Activated CD8-positive, alpha-beta T cell treated with anti-CD3 and anti-CD28 coated beads, Interleukin-2, amount 10 ng/mL, durations not matched to agents 7 days and 5 days (primary cell): ENCODE measurements around the gene SUCNR1. TPM values are rescaled to one million over a fixed set of nuclear protein-coding genes. Genes with fewer than 3 reads are reported as not detected.

ENCODE experiments used
- ATAC-seq: fragments of 150-1000 bp; cut with Tn5 transposase; one replicate; pipeline ENCODE4 v1.10.0; 2021; ENCODE audit warnings: moderate library complexity
- CTCF ChIA-PET: fragments of 350-600 bp; sonication (Branson Sonifier 250); formaldehyde crosslinking; loops from one replicate; lab custom pipeline; 2021; ENCODE audit warnings: antibody characterized with exemption; lab: Charles Lee
- POLR2A ChIA-PET: fragments of 350-600 bp; sonication (Branson Sonifier 250); formaldehyde crosslinking; loops from one replicate; lab custom pipeline; 2021; ENCODE audit warnings: antibody characterized with exemption; lab: Charles Lee
- DNase-seq: peaks from one replicate; pipeline ENCODE4 v3.0.0-alpha.2; 2020
- H3K27ac Mint-ChIP-seq: one replicate; pipeline ENCODE4 v1.8.0; 2021; ENCODE audit warnings: mild to moderate bottlenecking, mixed read lengths
- H3K27me3 Mint-ChIP-seq: one replicate; pipeline ENCODE4 v1.8.0; 2021; ENCODE audit warnings: low read depth, mixed read lengths
- H3K36me3 Mint-ChIP-seq: one replicate; pipeline ENCODE4 v1.8.0; 2021; ENCODE audit warnings: low read depth, mixed read lengths
- H3K4me1 Mint-ChIP-seq: one replicate; pipeline ENCODE4 v1.8.0; 2021; ENCODE audit warnings: low read depth, mixed read lengths
- H3K4me3 Mint-ChIP-seq: one replicate; pipeline ENCODE4 v1.8.0; 2021; ENCODE audit warnings: mild to moderate bottlenecking, mixed read lengths
- H3K9me3 Mint-ChIP-seq: one replicate; pipeline ENCODE4 v1.8.0; 2022; ENCODE audit warnings: mixed read lengths; ENCODE audit not compliant: insufficient read depth
- total RNA-seq, 2 experiments: library from RNA; stranded (reverse); gene quantifications; one replicate each; pipeline ENCODE4 v1.2.3, GENCODE V29; 2021

Gene SUCNR1
- total RNA-seq, 2 experiments from 2014 or later: not detected

- H3K27me3 Mint-ChIP-seq: peaks cover 9% of the 10 kb centered on the region
- peaks cover 18% of the 10 kb centered on the region for H3K4me1 Mint-ChIP-seq
- ATAC-seq (no peak), DNase-seq (no peak)
- CTCF ChIA-PET: no interaction called here
- H3K4me3 Mint-ChIP-seq: no peak overlapping the region
- H3K36me3 Mint-ChIP-seq: no peaks in the 10 kb centered on the region
- no peaks in the 10 kb centered on the region for H3K9me3 Mint-ChIP-seq
- no peak overlapping the region for H3K27ac Mint-ChIP-seq
- POLR2A ChIA-PET: no interaction called here
Observed at GRCh38 chr3:151906751-151907150, 33.3 kb downstream of the SUCNR1 start.

- ATAC-seq (no peak), DNase-seq (no peak)
- no peak overlapping the region for H3K27ac Mint-ChIP-seq
- no peaks in the 10 kb centered on the region for H3K36me3 Mint-ChIP-seq
- CTCF ChIA-PET: no interaction called here
- H3K9me3 Mint-ChIP-seq: no peaks in the 10 kb centered on the region
- no peak overlapping the region for H3K4me3 Mint-ChIP-seq
- peaks cover 4% of the 10 kb centered on the region for H3K4me1 Mint-ChIP-seq
- peaks cover 7% of the 10 kb centered on the region for H3K27me3 Mint-ChIP-seq
- POLR2A ChIA-PET: no interaction called here
Observed at GRCh38 chr3:151908399-151908798, 35.0 kb downstream of the SUCNR1 start.

DNA sequence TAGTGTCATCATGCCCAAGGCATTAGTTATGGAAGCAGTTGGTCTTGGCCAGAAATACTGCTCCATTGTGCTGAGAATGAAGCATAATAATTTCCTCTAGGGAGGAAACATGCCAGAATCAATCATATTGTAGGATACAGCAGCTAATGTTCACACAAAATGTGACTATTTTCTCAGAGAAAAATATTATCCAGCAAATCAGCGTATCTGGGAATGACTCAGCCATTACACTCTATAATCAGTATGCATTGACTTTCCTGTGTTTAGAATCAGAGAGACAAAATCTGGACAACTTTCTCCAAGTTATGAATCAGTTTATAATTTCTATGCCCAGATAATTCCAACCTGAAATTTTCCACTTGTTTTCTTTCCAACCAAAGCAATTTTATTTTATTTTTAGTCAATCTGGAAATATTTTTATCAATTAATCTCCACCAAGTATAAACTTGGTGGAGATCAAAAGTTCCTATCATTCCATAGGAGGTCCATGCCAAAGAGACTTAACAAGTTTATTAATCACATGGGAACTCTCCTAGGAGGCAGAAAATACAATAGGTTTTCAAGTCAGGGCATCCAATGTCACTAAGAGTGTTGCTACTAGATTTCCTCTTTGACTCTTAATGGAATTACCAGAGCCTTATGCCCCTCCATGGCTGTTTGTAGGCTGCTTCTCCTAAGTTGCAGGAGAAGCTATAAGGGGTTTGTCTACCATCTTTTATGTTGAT is 36.4 kb downstream of the SUCNR1 start:
- CTCF ChIA-PET: no interaction called here
- POLR2A ChIA-PET: no interaction called here
- no peak overlapping the region for H3K27ac Mint-ChIP-seq
- peaks cover 9% of the 10 kb centered on the region for H3K27me3 Mint-ChIP-seq
- ATAC-seq (no peak), DNase-seq (no peak)
- H3K4me1 Mint-ChIP-seq: no peaks in the 10 kb centered on the region
- H3K36me3 Mint-ChIP-seq: no peaks in the 10 kb centered on the region
- no peak overlapping the region for H3K4me3 Mint-ChIP-seq
- H3K9me3 Mint-ChIP-seq: no peaks in the 10 kb centered on the region

GRCh38 chr3:151911462-151911861 is 38.0 kb downstream of the SUCNR1 start:
- ChIA-PET CTCF (interaction anchor here (1.0 to 1.2 kb wide), 2 partner anchors 8 to 72 kb away, joined by 3 read pairs; no protein-coding TSS in a partner anchor), POLR2A (no interaction called here)
- Mint-ChIP-seq H3K4me3 (no peak overlapping the region), H3K4me1 (no peaks in the 10 kb centered on the region), H3K36me3 (no peaks in the 10 kb centered on the region), H3K9me3 (no peaks in the 10 kb centered on the region), H3K27ac (no peak overlapping the region), H3K27me3 (peaks cover 8% of the 10 kb centered on the region)
- DNase-seq (no peak), ATAC-seq (no peak)

DNA sequence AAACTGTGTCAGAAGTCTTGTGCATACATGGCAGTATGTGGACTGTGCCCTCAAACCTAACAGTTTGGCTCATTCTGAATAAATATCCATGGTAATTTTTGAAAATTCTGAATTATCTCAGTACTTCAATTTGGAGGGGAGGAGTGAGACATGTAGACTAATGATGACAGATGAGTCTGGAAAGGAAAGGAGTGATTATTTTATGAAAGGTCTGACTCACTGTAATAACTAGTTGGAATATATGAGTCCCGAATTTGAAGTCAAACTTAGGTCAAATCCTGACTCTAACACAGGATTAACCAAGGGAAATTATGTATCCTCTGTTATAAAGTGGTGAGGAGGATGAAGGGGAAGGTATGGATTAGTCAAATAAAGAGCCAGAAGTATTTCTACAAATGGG is 38.6 kb downstream of the SUCNR1 start:
- peaks cover 7% of the 10 kb centered on the region for H3K27me3 Mint-ChIP-seq
- H3K27ac Mint-ChIP-seq: no peak overlapping the region
- no peak for DNase-seq
- H3K4me3 Mint-ChIP-seq: no peak overlapping the region
- no peaks in the 10 kb centered on the region for H3K36me3 Mint-ChIP-seq
- ATAC-seq: no peak
- no peaks in the 10 kb centered on the region for H3K4me1 Mint-ChIP-seq
- H3K9me3 Mint-ChIP-seq: no peaks in the 10 kb centered on the region
- CTCF ChIA-PET: interaction anchor here (1.0 to 1.2 kb wide), 2 partner anchors 8 to 73 kb away, joined by 3 read pairs; no protein-coding TSS in a partner anchor
- POLR2A ChIA-PET: no interaction called here

- Mint-ChIP-seq H3K4me1 (no peaks in the 10 kb centered on the region), H3K4me3 (no peak overlapping the region), H3K27ac (no peak overlapping the region), H3K27me3 (peaks cover 2% of the 10 kb centered on the region), H3K9me3 (no peaks in the 10 kb centered on the region), H3K36me3 (no peaks in the 10 kb centered on the region)
- DNase-seq (no peak), ATAC-seq (no peak)
- ChIA-PET POLR2A (no interaction called here), CTCF (interaction anchor here (1.2 to 1.9 kb wide), 3 partner anchors 15 to 760 kb away, joined by 3 to 5 read pairs (median 5); no protein-coding TSS in a partner anchor)
Observed at GRCh38 chr3:151916781-151917180, 43.3 kb downstream of the SUCNR1 start.

- H3K4me3 Mint-ChIP-seq: no peak overlapping the region
- no peaks in the 10 kb centered on the region for H3K36me3 Mint-ChIP-seq
- ChIA-PET CTCF (interaction anchor here (0.6 to 2.4 kb wide), 14 partner anchors 9 to 690 kb away, joined by 3 to 17 read pairs (median 4); no protein-coding TSS in a partner anchor), POLR2A (no interaction called here)
- no peaks in the 10 kb centered on the region for H3K4me1 Mint-ChIP-seq
- ATAC-seq (peak; percentile 51), DNase-seq (no peak)
- no peaks in the 10 kb centered on the region for H3K9me3 Mint-ChIP-seq
- H3K27me3 Mint-ChIP-seq: peaks cover 5% of the 10 kb centered on the region
- no peak overlapping the region for H3K27ac Mint-ChIP-seq
Observed at GRCh38 chr3:151918253-151919029, 45.0 kb downstream of the SUCNR1 start.

GRCh38 chr3:151919030-151919328 is 45.5 kb downstream of the SUCNR1 start:
- peaks cover 3% of the 10 kb centered on the region for H3K27me3 Mint-ChIP-seq
- no peaks in the 10 kb centered on the region for H3K9me3 Mint-ChIP-seq
- H3K4me1 Mint-ChIP-seq: no peaks in the 10 kb centered on the region
- no peaks in the 10 kb centered on the region for H3K36me3 Mint-ChIP-seq
- no peak overlapping the region for H3K27ac Mint-ChIP-seq
- ATAC-seq: no peak
- ChIA-PET POLR2A (no interaction called here), CTCF (interaction anchor here (0.9 to 2.4 kb wide), 13 partner anchors 8 to 691 kb away, joined by 3 to 17 read pairs (median 4); no protein-coding TSS in a partner anchor)
- no peak overlapping the region for H3K4me3 Mint-ChIP-seq
- no peak for DNase-seq

- DNase-seq (no peak), ATAC-seq (no peak)
- no peaks in the 10 kb centered on the region for H3K4me1 Mint-ChIP-seq
- no peaks in the 10 kb centered on the region for H3K36me3 Mint-ChIP-seq
- no peak overlapping the region for H3K4me3 Mint-ChIP-seq
- H3K27me3 Mint-ChIP-seq: peaks cover 3% of the 10 kb centered on the region
- ChIA-PET CTCF (interaction anchor here (0.9 to 2.4 kb wide), 9 partner anchors 8 to 691 kb away, joined by 3 to 17 read pairs (median 8); no protein-coding TSS in a partner anchor), POLR2A (interaction anchor here (0.6 kb wide), 1 partner anchor 448 kb away, joined by 3 read pairs; no protein-coding TSS in a partner anchor)
- no peaks in the 10 kb centered on the region for H3K9me3 Mint-ChIP-seq
- H3K27ac Mint-ChIP-seq: no peak overlapping the region
Observed at GRCh38 chr3:151919446-151919845, 46.0 kb downstream of the SUCNR1 start.

- Mint-ChIP-seq H3K4me3 (no peak overlapping the region), H3K27ac (no peak overlapping the region), H3K9me3 (no peaks in the 10 kb centered on the region), H3K36me3 (no peaks in the 10 kb centered on the region), H3K27me3 (peaks cover 3% of the 10 kb centered on the region), H3K4me1 (peaks cover 9% of the 10 kb centered on the region)
- ATAC-seq (no peak), DNase-seq (no peak)
- ChIA-PET CTCF (interaction anchor here (0.6 kb wide), 1 partner anchor 344 kb away, joined by 4 read pairs; no protein-coding TSS in a partner anchor), POLR2A (no interaction called here)
Observed at GRCh38 chr3:151923901-151924300, 50.5 kb downstream of the SUCNR1 start.

- Mint-ChIP-seq H3K4me1 (peaks cover 9% of the 10 kb centered on the region), H3K36me3 (no peaks in the 10 kb centered on the region), H3K27me3 (peaks cover 3% of the 10 kb centered on the region), H3K9me3 (no peaks in the 10 kb centered on the region), H3K4me3 (no peak overlapping the region), H3K27ac (no peak overlapping the region)
- ATAC-seq: no peak
- CTCF ChIA-PET: no interaction called here
- POLR2A ChIA-PET: no interaction called here
- DNase-seq: no peak
Observed at GRCh38 chr3:151924753-151925152, 51.3 kb downstream of the SUCNR1 start.

DNA sequence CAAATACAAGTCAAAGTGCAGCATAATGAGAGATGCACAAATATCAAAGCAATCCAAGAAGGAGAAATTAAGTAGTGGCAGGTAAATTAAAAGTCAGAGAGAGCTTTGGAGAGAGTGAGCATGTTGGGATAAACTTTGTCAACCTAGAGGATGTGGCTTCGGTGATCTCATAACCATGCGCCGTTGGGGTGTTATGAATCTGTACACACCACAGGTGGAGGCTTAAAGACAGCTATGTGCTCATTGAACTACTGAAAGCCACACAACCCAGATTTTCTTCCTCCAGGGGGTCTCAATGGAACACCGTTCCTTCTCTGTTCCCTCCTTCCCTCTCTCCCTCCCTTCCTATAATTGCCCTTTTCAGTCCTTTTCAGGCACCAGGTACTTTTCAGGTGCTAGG is 52.0 kb downstream of the SUCNR1 start:
- no peak overlapping the region for H3K27ac Mint-ChIP-seq
- no peaks in the 10 kb centered on the region for H3K36me3 Mint-ChIP-seq
- no peak overlapping the region for H3K4me3 Mint-ChIP-seq
- no peaks in the 10 kb centered on the region for H3K9me3 Mint-ChIP-seq
- peaks cover 9% of the 10 kb centered on the region for H3K4me1 Mint-ChIP-seq
- ChIA-PET CTCF (no interaction called here), POLR2A (no interaction called here)
- H3K27me3 Mint-ChIP-seq: peaks cover 3% of the 10 kb centered on the region
- DNase-seq (peak; percentile 46), ATAC-seq (no peak)
